Spleen (tissue), 7 donors: ENCODE results near the gene PRKAB1.

Experiments used
- POLR2AphosphoS5 ChIP-seq, 3 donors: sonication (generic); formaldehyde crosslinking; IDR thresholded peaks; one replicate each; pipeline ENCODE4 v1.5.1; 2017; ENCODE audit warnings: antibody characterized with exemption in 3 of 3
- TF ChIP-seq, protein P1 (sequence below), 11 experiments: fragments of 200-600 bp in 7 of 11; fragments of 450-650 bp in 4 of 11; sonication (generic) in 4 of 11; IDR thresholded peaks in 8 of 11; conservative IDR thresholded peaks in 3 of 11; 1 replicate in 7 of 11; 2 replicates in 4 of 11; pipeline versions ENCODE4 v1.4.0 to v1.8.0; 2016 to 2021; ENCODE audit warnings: antibody characterized with exemption in 11 of 11, inconsistent platforms in 4 of 11, mild to moderate bottlenecking in 1 of 11
- donor health status: DM: no; HTN: no; CAD: no; lungs with moderate emphysema.
- donor health status: DM: no; HTN: no; CAD: no.
- donor health status: DM: no; HTN: no; CAD: no.

GRCh38 chr12:119679081-119679480, 11.1 kb downstream of the PRKAB1 start:
- TF ChIP-seq, protein P1, sequence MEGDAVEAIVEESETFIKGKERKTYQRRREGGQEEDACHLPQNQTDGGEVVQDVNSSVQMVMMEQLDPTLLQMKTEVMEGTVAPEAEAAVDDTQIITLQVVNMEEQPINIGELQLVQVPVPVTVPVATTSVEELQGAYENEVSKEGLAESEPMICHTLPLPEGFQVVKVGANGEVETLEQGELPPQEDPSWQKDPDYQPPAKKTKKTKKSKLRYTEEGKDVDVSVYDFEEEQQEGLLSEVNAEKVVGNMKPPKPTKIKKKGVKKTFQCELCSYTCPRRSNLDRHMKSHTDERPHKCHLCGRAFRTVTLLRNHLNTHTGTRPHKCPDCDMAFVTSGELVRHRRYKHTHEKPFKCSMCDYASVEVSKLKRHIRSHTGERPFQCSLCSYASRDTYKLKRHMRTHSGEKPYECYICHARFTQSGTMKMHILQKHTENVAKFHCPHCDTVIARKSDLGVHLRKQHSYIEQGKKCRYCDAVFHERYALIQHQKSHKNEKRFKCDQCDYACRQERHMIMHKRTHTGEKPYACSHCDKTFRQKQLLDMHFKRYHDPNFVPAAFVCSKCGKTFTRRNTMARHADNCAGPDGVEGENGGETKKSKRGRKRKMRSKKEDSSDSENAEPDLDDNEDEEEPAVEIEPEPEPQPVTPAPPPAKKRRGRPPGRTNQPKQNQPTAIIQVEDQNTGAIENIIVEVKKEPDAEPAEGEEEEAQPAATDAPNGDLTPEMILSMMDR (IDR thresholded peaks at IDR 0.05 in 8 of 11, conservative IDR thresholded peaks at IDR 0.05 in 3 of 11) = no peak
- no peak for TF ChIP-seq POLR2AphosphoS5 (IDR thresholded peaks at IDR 0.05)
